NCI-H2196 treated with DMSO at 0.1 percent for 48 hours (cell line): Measurements from ENCODE around the gene POU2AF1.

ENCODE experiments used
- DNase-seq: peaks from one replicate; lab custom pipeline; 2025; ENCODE audit not compliant: unreplicated experiment; lab: John Stamatoyannopoulos, UW

The POU2AF1 gene

DNA sequence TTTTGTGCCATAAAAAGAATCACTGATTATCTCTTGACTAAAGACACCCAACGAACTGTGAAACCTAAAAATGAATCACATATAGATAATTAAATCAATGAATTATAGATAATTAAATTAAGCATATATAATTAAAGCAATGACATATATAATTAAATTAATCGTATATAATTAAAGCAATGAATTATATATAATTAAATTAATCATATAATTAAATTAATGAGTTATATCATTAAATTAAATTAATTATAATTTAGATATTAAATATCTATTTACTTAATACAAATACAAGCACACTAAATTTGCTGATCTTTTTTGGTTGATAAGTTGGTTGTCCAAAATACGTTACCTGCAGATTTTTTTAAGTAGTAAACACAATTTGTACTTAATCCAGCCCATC lies 30.9 kb downstream of the POU2AF1 start:
- DNase-seq, result no peak

DNA sequence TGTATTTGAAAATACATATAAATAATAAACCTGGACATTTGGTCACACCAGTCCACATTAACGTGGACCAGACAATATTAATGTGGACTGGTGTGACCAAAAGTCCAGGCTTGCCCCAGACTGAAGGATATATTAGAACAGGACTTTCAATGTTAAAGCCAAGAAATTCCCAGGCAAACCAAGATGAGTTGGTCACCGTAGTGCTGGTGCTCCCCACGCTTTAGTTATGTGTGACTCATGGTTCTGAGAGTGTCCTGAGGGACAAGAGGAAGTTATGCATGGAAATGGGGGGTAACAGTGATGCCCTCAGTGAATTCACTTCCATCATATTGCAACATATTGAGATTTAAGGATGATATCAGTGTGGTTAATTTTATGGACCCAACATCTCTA lies 31.4 kb downstream of the POU2AF1 start:
- no peak for DNase-seq

DNA sequence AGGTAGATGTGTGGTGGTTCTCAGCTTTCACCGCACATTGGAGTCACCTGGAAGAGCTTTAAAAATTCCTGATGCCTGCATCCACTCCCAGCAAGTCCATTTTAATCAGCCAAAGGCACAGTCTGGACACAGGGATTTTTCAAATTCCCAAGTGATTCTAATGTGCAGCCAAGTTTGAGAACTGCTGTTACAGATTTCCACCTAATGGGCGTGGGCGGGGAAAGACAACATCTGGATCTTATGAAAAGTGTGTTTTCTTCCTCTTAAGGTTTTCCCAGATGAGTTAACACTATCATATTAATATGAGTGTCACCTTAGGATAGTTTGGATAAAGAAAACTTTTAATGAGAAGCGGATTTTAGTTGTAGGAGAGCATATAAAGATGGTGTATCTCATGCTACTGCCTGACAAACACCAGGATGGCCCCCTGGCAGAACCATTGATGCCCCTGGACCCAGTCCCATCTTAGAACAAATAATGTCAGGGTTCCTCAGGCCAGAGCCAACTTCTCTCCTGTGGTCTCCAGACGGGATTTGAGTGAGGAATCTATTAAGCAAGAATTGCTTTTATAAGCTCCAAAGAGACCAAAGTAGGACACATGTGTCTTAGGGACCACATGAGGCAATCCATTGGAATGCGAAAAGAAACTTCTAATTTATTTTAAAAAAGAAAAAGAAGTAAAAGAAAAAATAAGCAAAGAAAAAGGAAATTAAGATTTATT lies 31.9 kb downstream of the POU2AF1 start:
- DNase-seq, result no peak

DNA sequence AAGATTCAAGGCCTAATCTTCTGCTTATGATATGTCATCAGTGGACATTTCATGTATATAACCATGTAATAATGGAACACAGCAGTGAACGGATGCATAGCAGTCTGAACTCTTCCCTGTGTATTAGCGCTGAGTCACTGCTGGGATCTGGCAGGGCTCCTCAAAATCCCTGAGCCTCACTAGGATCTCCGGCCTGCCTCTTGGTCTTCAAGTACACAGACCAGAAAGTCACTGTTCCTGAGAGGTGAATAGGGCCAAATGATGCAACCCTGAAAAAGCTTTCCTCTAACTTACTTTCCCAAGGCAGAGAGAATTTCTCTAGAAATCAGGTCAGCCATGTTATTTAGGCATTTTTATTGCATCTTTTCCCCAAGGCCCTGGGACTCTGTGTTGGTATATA lies 35.0 kb downstream of the POU2AF1 start:
- no peak for DNase-seq

DNA sequence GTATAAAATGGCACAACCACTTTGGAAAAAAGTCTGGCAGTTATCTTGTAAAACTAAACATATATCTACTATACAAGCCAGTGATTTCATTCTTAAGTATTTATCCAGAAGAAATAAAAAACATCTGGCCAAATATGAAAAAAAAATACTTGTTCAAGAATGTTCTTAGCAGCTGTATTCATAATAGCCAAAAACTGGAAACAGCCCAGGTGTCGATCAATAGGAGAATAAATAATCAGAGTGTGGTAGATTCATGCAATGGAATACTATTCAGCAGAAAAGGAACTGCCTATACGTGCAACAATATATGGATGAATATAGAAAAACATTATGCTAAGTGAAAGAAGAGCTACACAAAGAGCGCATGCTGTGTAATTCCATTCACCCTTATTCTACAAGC lies 36.7 kb downstream of the POU2AF1 start:
- DNase-seq, result no peak

DNA sequence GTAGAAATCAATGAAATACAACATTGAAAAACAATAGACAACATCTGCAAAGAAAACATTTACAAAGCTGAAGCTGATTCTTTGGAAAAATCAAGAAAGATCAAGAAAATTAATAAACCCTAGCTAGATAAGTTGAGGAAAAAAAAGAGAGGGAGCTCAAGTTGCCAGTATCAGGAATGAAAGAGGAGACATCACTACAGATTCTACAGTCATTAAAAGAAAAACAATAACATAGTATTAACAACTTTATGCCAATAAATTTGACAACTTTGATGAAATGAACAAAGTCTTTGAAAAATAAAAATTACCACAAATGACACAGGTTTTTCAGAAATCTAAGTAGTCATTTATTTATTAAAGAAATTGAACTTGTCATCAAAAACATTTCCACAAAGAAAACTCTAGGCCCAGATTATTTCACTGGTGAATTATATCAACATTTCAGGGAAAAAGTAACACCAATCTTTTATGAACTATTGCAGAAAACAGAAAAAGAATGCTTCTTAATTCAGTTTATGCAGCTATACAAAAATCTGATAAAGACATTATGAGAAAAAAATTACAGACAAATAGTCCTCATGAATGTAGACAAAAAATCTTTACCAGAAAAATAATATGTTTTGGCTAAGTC lies 39.2 kb downstream of the POU2AF1 start:
- DNase-seq, result no peak

DNA sequence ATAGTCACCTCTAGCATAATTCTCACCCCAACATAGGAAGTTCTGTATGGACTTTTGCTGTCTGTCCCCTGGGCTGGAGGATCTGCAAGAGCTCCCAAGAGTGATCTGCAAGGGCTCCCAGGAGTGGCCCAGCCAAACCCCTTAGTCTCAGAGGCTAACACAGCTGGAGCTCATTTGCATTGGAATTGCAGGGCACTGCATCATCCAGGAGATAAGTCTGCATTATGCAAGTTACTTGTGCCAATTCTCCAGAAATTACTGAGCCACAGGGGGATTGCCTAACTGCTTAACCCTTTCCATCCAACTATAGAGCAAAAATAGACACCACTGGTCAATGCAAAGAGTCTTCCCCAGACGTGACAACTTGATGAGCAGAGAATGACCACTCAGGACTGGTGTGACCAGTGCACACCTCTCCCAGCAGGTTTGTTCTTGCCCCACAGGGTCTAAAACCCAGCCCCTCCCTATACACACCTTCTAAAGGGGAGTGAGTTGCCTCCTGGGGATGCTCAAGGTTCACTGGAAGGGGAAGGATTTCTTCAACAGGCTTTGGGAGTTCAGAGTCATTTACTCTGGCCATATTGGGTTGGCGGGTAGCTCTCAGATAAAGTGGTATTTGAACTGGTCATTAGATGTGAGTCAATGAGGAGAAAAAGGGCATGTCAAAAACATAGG lies 42.4 kb downstream of the POU2AF1 start:
- no peak for DNase-seq

DNA sequence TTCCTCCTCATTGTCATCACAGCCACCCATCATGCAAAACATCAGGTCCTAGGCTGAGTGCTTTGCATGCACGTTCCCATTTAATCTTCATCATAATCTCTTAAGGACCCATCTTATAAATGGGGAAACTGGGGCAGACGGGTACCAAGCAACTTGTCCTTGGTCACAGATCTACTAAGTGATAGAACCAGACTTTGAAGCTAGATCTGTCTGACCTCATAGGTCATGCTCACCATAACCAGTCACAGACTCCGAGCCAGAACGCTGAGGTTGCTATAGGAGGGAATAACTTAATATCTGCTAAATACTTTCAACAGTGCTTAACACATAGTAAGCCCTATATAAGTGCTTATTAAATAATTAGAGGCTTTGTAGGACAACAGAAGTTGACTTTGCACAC lies 43.0 kb downstream of the POU2AF1 start:
- DNase-seq, result no peak

DNA sequence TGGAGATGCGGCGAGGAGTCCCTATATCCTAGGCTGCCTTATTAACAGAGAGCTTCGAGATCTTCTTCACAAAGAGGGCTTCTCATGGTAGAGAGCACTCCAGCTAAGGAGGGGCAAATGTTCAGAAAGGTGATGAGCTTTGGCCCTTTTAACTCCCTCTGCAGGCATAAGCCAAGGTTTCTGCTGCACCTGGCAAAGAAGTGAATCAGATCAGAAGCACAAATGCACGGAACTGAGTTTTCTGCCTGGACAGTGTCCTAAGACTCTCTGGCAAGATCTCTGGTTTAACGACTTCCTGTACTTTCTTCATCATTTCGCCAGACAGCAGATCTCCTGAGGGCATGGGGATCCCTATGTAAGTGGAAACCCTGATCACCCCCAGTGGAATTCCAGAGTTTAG lies 43.5 kb downstream of the POU2AF1 start:
- no peak for DNase-seq

DNA sequence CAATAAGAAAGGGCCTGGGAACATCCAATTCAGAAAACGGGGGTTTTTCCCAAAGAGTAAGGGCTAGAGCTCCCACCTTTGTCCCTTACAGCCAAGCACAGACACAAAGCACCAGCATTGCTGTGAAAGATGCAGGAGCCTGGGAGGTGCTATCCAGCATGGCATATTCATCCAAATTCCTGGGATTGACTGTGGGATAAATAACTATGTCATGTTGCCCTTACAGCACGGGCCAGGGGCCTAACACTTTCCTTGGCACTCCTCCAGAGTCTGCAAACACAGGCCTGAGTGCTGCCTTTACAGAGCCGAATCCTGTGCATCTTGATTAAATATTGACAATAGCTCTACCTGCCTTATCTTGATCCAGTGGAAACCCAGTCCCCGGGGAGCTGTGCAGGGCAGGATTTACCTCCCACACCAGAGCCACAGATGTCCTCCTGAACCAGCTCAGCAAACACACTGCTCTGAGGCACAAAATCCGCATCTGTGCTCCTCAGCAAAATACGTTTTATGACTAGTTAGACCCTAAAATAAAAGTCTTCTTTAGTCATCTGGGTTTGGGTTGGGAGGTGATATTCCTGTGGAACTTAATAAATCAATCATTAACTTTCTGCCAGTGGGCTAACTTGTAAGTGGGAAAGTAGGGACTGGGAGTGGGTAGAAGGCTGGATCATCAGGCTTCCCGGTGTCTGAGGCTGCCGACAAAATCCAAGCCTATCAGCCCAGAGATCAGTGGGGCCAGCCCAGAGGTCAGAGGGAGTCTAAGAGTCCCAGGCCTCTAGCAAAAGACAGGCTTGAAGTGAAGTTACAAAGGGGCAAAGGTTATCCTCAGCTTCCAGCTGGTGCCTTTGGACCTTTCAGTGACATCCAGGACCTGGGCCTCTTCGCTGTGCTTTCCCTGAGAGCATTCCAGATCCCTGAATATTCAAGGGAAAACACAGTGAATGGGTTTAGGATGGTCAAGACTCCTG lies 44.3 kb downstream of the POU2AF1 start:
- DNase-seq, result peak; percentile 75

DNA sequence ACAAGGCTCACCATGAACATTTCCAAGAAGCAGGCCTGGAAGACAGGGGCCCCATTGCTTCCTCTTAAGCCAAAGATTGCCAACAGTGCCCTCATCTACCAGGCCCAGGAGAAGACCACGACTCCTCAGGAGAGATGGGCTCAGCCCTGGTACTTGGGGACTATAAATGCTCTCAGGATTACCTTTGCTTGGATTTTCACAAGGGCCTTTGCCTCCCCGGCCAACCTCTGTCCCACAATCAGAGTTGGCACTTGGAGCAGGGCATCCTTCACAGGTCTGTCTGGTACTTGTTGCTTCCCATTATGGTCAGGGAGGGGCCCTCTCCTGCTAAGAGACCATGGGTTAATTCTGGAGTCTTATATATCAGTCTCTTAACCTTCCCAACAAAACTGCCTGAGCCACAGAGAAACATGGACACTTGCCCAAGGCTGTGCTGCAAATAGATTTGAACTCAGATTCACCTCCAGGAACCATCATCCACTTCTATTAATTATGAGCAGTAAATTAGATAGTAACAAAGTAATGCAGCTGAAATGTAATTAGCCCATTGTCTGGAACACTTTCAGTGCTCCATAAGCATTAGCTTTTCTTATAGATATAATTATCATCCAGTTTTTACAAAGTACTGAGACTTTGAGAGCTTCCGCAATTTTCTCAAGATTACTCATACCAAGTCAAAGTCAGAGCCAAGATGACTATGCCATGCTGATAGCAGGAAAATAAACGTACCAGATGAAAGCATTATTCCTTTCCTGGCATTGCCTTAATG lies 47.2 kb downstream of the POU2AF1 start:
- no peak for DNase-seq

DNA sequence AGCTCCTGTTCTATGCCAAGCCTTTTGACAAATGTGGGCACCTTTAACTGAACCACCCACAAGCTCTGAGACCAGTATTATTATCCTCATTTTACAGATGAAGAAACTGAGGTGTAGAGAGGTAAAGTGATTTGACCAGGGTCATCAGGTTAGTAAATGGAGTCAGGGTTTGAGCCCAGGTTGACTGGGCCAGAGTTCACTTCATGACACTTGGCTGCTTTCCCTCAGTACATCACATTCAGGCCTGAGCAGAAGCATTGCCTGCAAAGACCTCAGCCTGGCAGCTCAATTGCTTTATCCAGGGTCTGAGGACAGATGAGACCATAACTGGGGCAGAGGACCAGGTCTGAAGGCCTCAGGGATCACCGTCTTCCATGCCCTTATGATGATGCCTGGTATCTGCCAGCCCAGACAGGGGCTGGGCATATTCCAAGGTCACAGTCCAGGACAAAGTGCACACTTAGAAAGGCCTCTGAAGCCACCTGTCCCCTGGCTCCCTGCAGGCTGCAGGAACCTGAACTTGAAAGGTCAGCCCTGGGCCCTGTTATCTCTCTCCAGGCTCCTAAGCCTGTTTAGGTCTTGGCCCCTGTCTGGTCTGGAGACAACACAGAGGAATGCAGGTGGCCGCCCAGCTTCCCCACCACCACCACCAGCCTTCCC lies 48.7 kb downstream of the POU2AF1 start:
- no peak for DNase-seq

DNA sequence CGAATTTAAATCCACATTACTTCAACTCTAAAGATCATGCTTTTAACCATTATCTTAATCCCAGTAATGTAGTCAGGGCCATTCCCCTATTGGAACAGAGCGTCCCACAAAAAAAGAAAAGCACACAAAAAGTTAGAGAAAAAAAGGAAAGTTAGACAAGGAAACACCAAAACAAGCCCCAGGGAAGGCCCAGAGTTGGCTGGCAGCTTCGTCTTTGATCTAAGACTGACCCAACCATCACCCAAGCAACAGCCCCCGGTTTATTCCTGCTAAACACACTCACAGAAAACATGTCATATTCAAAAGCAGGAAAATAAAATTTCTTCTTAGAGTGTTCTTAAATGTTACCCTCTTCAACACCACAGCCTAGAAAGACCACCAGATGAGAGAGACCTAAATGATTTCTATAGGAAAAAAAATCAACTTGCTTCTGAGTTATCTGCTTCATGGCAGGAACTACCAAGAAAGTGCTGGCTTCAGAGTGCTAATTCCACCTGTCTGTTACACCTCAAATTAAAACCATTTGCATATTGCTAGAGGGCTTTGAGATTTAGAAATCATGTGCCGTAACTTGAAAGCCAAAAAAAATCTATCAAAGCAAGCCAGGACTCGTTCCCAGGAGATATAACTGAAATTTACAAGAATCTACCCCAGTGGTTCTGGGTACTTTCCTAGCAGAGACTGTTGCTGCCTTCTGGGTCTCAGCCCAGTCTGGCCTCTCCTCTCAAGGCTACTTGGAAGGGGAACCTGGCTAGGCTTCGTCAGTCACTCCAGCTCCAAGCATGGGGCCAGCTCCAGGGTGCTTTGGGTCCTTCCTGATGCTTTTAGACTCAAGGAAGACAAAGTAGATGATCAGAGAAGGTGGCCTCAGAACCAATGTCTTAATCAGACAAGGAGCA lies 49.5 kb downstream of the POU2AF1 start:
- no peak for DNase-seq

DNA sequence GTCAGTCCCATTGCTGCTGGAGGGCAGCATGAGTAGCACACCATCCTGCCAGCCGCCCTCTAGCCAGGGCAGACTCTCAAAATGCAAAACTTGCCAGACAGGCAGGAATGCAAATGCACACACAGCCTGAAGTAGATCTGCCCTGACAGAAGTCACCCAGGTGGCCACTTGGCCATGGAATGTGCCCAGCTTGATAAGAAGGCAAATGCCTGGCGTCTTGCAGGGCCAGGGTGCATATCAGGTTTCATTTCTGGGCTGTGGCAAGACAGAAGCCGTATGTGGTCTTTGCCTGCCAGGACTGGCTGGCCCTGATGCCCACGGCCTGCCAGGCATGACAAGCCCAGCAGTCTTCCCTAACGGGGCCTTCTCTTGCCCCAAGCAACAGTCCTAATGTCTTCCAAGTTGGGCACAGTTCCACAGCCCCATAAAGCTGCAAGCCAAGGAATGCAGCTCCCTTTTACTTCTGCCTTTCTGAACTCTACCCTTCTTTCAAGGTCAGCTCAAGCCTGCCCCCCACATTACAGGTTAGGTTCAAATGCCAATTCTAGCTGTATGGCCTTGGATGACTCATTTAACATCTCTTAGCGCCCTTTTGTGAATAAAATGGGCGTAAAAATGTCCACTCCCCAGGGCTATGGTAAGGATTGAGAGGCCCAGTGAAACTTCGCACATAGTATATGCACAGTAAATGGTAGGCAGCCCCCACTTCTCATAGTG lies 51.0 kb downstream of the POU2AF1 start:
- peak; percentile 42 for DNase-seq

DNA sequence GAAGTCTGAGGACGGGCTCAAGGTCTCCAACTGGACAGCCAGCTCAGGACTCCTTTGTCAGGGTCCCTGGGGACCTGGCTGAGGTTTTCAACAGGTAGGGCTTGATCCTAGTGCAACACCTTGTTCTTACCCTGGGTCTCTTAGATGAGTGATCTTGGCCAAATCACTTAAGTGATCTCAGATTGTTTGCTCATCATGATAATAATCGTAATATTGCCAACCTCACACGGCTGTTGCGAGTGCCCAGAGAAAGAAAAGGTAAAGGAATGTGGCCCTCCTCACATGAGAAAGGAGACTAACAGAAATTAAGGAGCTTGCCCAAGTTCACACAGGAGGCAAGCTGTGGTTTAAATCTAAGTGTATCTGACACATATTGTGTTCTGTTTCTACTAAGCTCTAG lies 52.3 kb downstream of the POU2AF1 start:
- no peak for DNase-seq

DNA sequence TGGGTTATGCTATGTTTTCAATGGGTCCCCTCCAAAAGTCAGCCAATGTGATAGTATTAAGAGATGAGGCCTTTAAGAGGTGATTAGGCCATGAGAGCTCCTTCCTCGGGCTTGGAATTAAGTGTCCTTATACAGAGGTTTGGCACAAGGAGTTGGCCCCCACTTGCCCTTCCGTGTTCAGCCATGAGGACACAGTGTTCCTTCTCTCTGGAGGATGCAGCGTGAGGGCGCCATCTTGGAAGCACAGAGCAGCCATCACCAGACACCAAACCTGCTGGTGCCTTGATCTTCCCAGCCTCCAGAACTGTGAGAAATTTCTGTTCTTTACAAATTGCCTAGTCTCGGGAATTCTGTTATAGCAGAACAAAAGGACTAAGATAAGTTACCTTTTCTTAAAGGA lies 53.8 kb downstream of the POU2AF1 start:
- no peak for DNase-seq

DNA sequence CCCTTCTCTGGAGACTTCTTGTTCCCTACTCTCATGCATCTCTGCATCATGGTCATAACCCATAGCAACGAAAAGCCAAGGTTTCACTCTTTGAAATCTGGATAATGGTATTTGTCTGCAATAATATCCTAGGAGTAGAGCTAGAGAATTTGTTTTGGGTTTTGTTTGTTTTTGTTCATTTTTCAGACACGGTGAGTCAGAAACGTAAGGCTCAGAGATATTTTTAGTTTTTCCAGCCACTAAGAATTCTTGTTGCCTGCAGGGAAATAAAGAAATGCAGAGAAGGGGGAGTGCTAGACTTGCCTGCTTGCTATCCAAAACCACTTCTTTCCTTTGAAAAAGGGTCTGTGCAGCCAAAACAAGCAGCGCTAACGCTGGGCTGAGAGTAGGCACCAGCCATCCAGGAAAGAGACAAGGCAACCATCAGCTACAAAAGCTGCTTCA lies 54.8 kb downstream of the POU2AF1 start:
- no peak for DNase-seq

DNA sequence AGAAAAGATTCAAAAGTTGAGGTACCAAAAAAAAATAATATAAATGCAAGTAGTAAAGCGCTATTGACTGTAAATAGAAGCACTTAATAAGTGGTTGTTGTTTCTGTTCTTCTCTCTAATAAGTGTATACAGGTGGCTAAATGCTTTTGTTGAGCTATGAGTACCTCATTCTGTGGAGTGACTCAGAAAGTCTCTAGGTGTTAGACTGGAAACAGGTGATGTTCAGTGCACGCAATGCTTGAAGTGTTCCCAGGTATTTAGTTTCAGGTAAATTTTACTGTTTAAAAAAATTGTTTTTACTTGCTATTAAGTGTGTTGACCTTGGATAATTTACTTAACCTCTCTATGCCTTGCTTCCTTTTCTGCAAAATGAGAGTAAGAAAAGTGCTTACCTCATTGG lies 56.5 kb downstream of the POU2AF1 start:
- DNase-seq, result peak; percentile 52
